ENCODE measurements around the gene C6orf47. TPM values are rescaled to one million over a fixed set of nuclear protein-coding genes. Genes with fewer than 3 reads are reported as not detected.

The C6orf47 gene
- total and polyA plus RNA-seq, 2 of the 13 experiments (the other 11 are each of a cell fraction or from before 2014, with no cell fraction given), result 1.7 to 18.1 TPM

GRCh38 chr6:31663961-31664789 lies 3.6 kb upstream of the C6orf47 start (continued):
- TF ChIP-seq ZNF318 (CRISPR knock-in tag; IDR thresholded peaks at IDR 0.05) (no peak), ZNF205 (CRISPR knock-in tag; IDR thresholded peaks at IDR 0.05) (no peak), TSC22D2 (CRISPR knock-in tag; IDR thresholded peaks at IDR 0.05; ENCODE audit: borderline replicate concordance) (no peak), PHB2 (IDR thresholded peaks at IDR 0.05; ENCODE audit: partially characterized antibody) (no peak), GZF1 (CRISPR knock-in tag; IDR thresholded peaks at IDR 0.05) (no peak), ZNF598 (CRISPR knock-in tag; IDR thresholded peaks at IDR 0.05; ENCODE audit: borderline replicate concordance) (no peak), MAZ (IDR thresholded peaks at IDR 0.05; ENCODE audit: borderline replicate concordance, low read depth, low read length) (no peak), MAZ (CRISPR knock-in tag; IDR thresholded peaks at IDR 0.05; ENCODE audit: low read depth) (no peak), MIER3 (CRISPR knock-in tag; IDR thresholded peaks at IDR 0.05; ENCODE audit: borderline replicate concordance) (0 out of 2 replicates have a peak, but pooled peaks have one; percentile 7), AFF4 (CRISPR knock-in tag; IDR thresholded peaks at IDR 0.05) (no peak), CHCHD3 (CRISPR knock-in tag; IDR thresholded peaks at IDR 0.05) (no peak)
- TF ChIP-seq, protein P1, sequence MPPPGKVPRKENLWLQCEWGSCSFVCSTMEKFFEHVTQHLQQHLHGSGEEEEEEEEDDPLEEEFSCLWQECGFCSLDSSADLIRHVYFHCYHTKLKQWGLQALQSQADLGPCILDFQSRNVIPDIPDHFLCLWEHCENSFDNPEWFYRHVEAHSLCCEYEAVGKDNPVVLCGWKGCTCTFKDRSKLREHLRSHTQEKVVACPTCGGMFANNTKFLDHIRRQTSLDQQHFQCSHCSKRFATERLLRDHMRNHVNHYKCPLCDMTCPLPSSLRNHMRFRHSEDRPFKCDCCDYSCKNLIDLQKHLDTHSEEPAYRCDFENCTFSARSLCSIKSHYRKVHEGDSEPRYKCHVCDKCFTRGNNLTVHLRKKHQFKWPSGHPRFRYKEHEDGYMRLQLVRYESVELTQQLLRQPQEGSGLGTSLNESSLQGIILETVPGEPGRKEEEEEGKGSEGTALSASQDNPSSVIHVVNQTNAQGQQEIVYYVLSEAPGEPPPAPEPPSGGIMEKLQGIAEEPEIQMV (CRISPR knock-in tag; IDR thresholded peaks at IDR 0.05; ENCODE audit: low read depth), result no peak
- TF ChIP-seq, protein P2, sequence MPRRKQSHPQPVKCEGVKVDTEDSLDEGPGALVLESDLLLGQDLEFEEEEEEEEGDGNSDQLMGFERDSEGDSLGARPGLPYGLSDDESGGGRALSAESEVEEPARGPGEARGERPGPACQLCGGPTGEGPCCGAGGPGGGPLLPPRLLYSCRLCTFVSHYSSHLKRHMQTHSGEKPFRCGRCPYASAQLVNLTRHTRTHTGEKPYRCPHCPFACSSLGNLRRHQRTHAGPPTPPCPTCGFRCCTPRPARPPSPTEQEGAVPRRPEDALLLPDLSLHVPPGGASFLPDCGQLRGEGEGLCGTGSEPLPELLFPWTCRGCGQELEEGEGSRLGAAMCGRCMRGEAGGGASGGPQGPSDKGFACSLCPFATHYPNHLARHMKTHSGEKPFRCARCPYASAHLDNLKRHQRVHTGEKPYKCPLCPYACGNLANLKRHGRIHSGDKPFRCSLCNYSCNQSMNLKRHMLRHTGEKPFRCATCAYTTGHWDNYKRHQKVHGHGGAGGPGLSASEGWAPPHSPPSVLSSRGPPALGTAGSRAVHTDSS (CRISPR knock-in tag; conservative IDR thresholded peaks at IDR 0.05), result no peak

Measured in HepG2 (cell line).